Measurements from ENCODE around the gene PGGT1B.

GRCh38 chr5:115297031-115297430 lies 34.4 kb upstream of the PGGT1B start:
- TF ChIP-seq CTCF (IDR thresholded peaks at IDR 0.05): no peak
- TF ChIP-seq POLR2A (IDR thresholded peaks at IDR 0.05): no peak
